GM19455 (cell line): Measurements from ENCODE around the gene SPTBN1.
"Not testable (repeated sequence)": the region's sequence is repeated elsewhere in the genome, so short reads cannot be mapped to it uniquely, and the experiment has no call there.

Experiments used
- ATAC-seq: cut with Tn5 transposase; IDR thresholded peaks from one replicate; pipeline ENCODE4 v1.9.1; 2021; ENCODE audit not compliant: unreplicated experiment

Gene SPTBN1

DNA sequence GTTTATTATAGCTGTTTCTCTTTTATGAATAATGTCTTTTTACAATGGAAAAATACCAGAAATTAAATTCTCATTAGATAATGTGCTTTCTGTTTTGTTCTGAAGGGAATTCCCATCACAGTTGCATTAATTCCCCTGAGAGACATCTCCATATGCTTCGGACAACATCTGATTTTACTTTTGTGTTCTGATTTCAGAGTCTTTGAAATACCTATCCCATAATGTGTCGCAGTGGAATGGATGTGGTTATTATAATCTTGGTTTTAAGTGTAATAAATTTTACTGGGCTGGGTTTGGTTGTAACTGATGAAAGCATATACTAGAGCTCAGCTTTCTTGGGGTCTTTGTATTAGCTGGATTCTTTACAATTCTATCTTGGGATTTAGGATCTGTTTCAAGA lies 12.5 kb downstream of the SPTBN1 start:
- no peak for ATAC-seq

GRCh38 chr2:54469484-54470053 lies 13.4 kb downstream of the SPTBN1 start:
- ATAC-seq: no peak

DNA sequence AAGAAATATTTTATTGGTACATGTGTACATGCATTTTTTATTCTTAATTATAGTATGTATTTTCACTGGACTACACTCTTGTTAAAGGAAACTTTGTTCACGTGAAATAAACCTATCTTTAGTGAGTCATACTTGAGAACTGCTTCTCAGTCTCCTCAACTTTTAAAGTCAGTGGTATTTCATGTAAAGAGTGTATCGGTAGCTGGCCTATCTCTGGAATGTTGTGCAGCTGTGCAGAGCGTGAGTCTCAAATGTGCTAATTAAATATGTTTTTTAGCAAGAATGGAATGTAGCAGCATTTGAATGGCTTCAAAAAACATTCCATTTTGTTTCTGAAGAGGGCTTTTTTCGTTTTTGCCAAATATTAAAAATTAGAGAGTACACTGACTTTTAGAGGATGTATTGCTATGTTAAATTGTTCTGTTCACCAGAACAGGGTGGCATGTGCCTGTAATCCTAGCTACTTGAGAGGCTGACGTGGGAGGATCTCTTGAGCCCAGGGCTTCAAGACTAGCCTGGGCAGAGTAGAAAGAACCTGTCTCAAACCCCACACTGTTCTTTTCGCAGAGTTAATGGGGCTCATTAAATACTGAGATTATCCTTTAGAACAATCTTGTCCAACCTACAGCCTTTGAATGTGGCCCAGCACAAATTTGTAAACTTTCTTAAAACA lies 14.3 kb downstream of the SPTBN1 start:
- no peak for ATAC-seq

- no peak for ATAC-seq
These were observed 15.1 kb downstream of the SPTBN1 start for GRCh38 chr2:54471221-54471711.

DNA sequence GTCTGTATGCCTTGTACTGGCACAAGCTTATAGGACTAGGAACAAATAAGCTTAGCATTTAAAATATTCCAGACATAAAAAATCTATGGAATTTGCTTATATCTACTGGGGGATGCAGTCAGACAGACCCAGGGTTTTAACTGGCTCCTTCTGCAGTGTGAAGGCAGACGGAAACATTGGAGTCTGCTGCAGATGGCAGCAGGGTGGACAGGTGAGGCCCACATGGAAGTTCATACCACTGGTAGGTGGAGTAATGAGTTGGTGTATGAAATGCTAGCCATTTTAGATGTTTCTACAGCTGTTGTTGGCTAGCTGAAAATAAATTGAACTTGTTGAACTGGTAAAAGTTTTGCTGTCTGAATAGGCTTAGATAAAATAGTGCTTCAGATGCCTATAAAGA lies 17.7 kb downstream of the SPTBN1 start:
- ATAC-seq: no peak

GRCh38 chr2:54475285-54475684 lies 19.2 kb downstream of the SPTBN1 start:
- no peak for ATAC-seq

- no peak for ATAC-seq
These were observed 19.8 kb downstream of the SPTBN1 start for GRCh38 chr2:54475919-54476318.

- ATAC-seq: no peak
These were observed 20.7 kb downstream of the SPTBN1 start for GRCh38 chr2:54476852-54477251.

DNA sequence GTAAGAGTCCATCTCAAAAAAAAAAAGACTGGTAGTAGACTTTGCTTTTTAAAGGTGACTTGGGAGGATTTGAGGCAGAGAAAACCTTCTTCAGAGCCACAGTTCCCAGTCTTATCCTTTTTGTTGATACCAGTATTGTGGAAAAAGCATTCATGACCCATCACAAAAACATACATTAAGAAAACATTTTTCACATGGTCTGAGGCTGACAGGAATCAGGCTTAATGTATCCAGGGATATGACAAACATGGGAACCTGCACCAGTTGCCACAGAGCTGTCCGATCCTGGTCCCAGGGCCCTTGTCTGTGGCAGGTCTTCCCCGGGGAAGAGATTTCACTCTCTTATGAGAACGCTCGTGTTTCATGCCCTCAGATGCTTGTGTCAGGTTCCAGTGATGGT lies 21.8 kb downstream of the SPTBN1 start:
- ATAC-seq: no peak

GRCh38 chr2:54478899-54479298 lies 22.8 kb downstream of the SPTBN1 start:
- no peak for ATAC-seq

DNA sequence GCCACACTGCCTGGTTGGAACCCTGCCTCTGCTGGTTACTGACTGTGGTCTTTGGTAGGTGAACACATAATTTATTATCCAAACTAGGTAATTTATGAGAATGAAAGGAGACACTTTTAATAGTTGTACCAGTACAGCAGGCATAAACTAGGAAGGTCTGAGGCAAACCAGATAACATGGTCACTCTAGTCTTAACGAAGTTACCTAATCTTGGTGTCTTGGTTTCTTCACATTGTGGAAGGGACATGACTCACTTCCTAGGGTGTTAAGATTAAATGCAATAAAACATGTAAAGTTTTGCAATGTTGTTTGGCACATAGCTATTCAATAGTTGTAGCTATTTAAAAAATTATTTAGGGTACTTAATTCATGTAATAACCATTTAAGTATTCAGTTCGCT lies 23.3 kb downstream of the SPTBN1 start:
- ATAC-seq: no peak

DNA sequence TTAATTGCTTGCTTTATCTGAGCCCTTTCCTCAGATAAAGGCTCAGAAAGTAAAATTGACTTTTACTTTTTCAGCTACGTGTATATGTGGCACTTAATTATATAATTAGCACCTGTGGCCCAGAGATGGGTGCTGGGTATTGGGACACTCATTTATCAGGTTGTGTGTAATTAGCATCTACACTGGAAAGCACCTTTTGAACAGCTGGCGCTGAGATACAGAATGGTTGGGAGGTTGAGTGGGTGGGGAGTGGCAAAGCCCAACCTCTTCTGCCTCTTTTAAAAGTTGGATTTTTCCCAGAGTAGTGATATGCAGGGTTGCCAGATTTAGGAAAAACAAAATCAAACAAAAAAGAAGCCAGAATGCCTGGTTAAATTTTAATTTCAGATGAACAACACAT lies 23.9 kb downstream of the SPTBN1 start:
- no peak for ATAC-seq

DNA sequence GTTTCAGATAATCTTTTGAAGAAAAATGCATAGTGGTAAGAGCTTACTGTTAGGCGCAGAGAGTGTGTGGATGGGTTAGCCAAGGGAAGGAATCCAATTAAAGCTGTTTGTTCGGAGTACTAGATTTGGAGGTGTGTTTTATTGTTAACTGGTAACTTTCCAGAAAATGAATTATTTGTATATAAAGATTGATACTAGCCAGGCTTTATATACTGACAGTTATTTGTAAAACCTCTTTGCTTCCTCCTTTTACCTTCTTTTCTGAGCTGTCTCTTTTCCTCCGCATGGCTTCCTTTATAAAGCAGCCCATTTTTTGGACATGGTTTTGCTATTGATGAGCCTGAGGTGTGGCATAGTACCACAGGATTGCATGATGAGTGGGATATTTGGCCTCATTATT lies 25.6 kb downstream of the SPTBN1 start:
- ATAC-seq: no peak

GRCh38 chr2:54482715-54483114 lies 26.6 kb downstream of the SPTBN1 start:
- ATAC-seq: no peak

DNA sequence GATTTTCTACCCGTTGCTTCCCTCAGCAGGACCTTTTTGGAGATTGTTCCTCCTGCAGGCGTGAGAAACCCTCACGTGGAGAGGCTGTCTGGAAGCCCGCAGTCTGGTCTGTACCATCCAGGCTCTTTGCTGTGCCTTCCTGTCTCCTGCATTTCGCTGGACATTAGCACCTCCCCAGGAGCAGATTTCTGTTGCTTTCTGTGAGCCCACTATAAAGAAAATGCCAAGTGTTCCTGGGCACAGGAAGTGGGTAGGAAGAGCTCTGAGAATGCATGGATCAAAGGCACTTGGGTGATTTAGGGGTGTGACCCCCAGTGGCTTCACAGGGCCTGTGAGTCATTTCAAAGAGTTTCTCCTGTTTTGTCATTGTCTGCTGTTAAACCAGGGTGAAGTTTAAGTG lies 27.3 kb downstream of the SPTBN1 start:
- no peak for ATAC-seq

GRCh38 chr2:54485756-54486155 lies 29.6 kb downstream of the SPTBN1 start:
- not testable (repeated sequence) for ATAC-seq

DNA sequence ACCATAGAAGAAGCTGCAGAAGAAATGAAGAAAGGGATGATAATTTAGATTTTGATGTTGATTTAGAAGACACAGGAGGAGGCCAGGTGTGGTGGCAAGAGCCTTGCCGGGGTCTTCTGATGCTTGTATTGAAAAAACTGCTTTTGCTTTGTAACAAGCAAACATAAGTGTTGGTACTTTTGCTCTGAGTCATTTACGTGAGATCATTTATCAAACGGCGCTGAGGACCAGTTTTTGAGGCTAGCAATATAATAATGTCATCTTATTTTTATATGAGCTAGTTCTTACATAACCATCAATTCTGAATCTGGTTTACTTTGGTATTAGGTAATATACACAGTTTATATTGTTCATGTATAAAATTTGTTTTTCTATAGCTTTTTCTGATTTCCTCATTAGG lies 30.6 kb downstream of the SPTBN1 start:
- no peak for ATAC-seq

DNA sequence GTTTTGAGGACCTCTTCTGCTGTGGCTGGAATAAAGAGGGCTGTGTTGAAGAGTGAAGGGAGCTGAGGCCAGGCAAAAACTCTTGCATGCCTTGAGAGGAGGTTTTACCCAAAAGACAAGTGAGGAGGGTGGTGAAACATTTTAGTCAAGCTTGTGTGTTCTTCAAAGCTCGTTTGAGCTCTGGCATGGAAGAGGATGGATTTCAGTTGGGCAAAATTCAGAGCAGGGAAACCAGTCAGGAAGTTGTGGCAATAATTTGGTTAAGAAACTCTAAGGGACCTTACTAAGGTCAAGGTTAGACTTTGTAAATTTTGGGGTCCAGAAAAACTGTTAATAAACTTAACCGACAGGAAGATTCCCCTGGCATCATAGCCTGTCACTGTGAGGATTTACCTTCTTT lies 34.7 kb downstream of the SPTBN1 start:
- no peak for ATAC-seq

- no peak for ATAC-seq
These were observed 36.2 kb downstream of the SPTBN1 start for GRCh38 chr2:54492335-54492734.

DNA sequence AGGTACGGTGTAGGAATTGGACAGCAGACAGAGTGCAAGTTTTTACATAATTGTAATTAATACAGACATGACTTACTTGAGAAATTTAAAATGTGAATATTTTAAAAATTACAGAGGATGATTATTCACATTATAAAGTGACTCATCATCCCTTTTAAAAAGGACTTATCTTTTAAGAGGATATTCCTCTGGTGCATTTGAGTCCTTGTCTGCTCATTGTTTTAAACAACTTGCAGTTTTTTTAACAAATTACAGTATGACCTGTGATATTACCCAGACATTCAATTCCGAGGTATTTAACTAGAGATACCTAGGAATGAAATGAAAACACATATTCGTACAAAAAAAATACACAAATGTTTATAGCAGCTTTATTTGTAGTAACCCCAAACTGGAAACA lies 38.0 kb downstream of the SPTBN1 start:
- ATAC-seq: no peak

GRCh38 chr2:54496920-54497319 lies 40.8 kb downstream of the SPTBN1 start:
- no peak for ATAC-seq

- no peak for ATAC-seq
These were observed 41.9 kb downstream of the SPTBN1 start for GRCh38 chr2:54497763-54498680.
